Right lobe of liver (tissue), 4 donors: Measurements from ENCODE around the gene C1orf74.

Source experiments
- CTCF ChIP-seq, 4 donors: fragments of 200-600 bp in 3 of 4; fragments of 450-650 bp in 1 of 4; IDR thresholded peaks; one replicate each; pipeline versions ENCODE4 v1.5.1 to v1.8.0; 2016 to 2022; ENCODE audit warnings: antibody characterized with exemption in 4 of 4, mild to moderate bottlenecking in 2 of 4
- POLR2A ChIP-seq: fragments of 450-650 bp; IDR thresholded peaks from one replicate; pipeline ENCODE4 v1.6.1; 2017; ENCODE audit warnings: antibody characterized with exemption, mild to moderate bottlenecking
- donor health status: DM: no; HTN: no; CAD: no.
- donor health status: DM: no; HTN: no; CAD: no.
- donor health status: DM: no; HTN: yes; CAD: no.

GRCh38 chr1:209749205-209749604, 35.2 kb downstream of the C1orf74 start:
- TF ChIP-seq CTCF (IDR thresholded peaks at IDR 0.05), result no peak
- TF ChIP-seq POLR2A, result no peak
